Stomach smooth muscle (tissue), 2 donors: ENCODE results near the gene FBXL17.

Source experiments
- H3K27ac ChIP-seq: one replicate; pipeline ENCODE4 v1.7.0; 2013; ENCODE audit warnings: mild to moderate bottlenecking, low read length, inconsistent platforms
- H3K27me3 ChIP-seq, 2 donors: one replicate each; pipeline ENCODE4 v1.7.0; 2013; ENCODE audit warnings: low read length in 2 of 2; ENCODE audit not compliant: insufficient read depth in 2 of 2, control insufficient read depth in 1 of 2
- H3K36me3 ChIP-seq, 2 donors: one replicate each; pipeline ENCODE4 v1.7.0; 2013; ENCODE audit warnings: low read length in 2 of 2; ENCODE audit not compliant: control insufficient read depth in 2 of 2, insufficient read depth in 2 of 2
- H3K4me1 ChIP-seq: one replicate; pipeline ENCODE4 v1.7.0; 2013; ENCODE audit warnings: low read length; ENCODE audit not compliant: control insufficient read depth, insufficient read depth
- H3K4me3 ChIP-seq, 2 donors: one replicate each; pipeline ENCODE4 v1.7.0; 2013; ENCODE audit warnings: low read length in 2 of 2
- H3K9ac ChIP-seq, 2 donors: one replicate each; pipeline ENCODE4 v1.7.0; 2013; ENCODE audit warnings: low read length in 2 of 2, mild to moderate bottlenecking in 1 of 2
- H3K9me3 ChIP-seq, 2 donors: one replicate each; pipeline ENCODE4 v1.7.0; 2013; ENCODE audit warnings: low read length in 2 of 2; ENCODE audit not compliant: control insufficient read depth in 2 of 2
- donor health status: healthy.
- donor health status: Pancreatic carcinoma.

The FBXL17 gene

GRCh38 chr5:108271127-108271526 lies 110.8 kb downstream of the FBXL17 start:
- Histone ChIP-seq H3K36me3 (no peaks in the 10 kb centered on the region), H3K4me1 (no peaks in the 10 kb centered on the region), H3K4me3 (no peak overlapping the region), H3K27ac (no peak overlapping the region), H3K27me3 (no peaks in the 10 kb centered on the region), H3K9me3 (no peaks in the 10 kb centered on the region), H3K9ac (no peak overlapping the region)

GRCh38 chr5:108266242-108266641 lies 115.7 kb downstream of the FBXL17 start:
- Histone ChIP-seq H3K27ac (no peak overlapping the region), H3K4me3 (no peak overlapping the region), H3K27me3 (no peaks in the 10 kb centered on the region), H3K4me1 (no peaks in the 10 kb centered on the region), H3K9ac (no peak overlapping the region), H3K9me3 (no peaks in the 10 kb centered on the region), H3K36me3 (no peaks in the 10 kb centered on the region)

- Histone ChIP-seq H3K27me3 (no peaks in the 10 kb centered on the region), H3K36me3 (no peaks in the 10 kb centered on the region), H3K9ac (no peak overlapping the region)
These were observed 117.4 kb downstream of the FBXL17 start for GRCh38 chr5:108264533-108264932.

GRCh38 chr5:108263338-108263737 lies 118.6 kb downstream of the FBXL17 start:
- H3K27me3 ChIP-seq: no peaks in the 10 kb centered on the region

More at GRCh38 chr5:108264533-108264932, 117.4 kb downstream of the FBXL17 start:
- Histone ChIP-seq H3K27ac (no peak overlapping the region), H3K4me3 (no peak overlapping the region), H3K9me3 (no peaks in the 10 kb centered on the region), H3K4me1 (no peaks in the 10 kb centered on the region)

GRCh38 chr5:108260858-108261170 lies 121.1 kb downstream of the FBXL17 start:
- no peaks in the 10 kb centered on the region for H3K9me3 ChIP-seq
- no peaks in the 10 kb centered on the region for H3K27me3 ChIP-seq
- no peak overlapping the region for H3K27ac ChIP-seq
- peaks cover 3% of the 10 kb centered on the region for H3K4me1 ChIP-seq
- H3K36me3 ChIP-seq: no peaks in the 10 kb centered on the region
- H3K9ac ChIP-seq: no peak overlapping the region
- no peak overlapping the region for H3K4me3 ChIP-seq

More at GRCh38 chr5:108263338-108263737, 118.6 kb downstream of the FBXL17 start:
- H3K27ac ChIP-seq: no peak overlapping the region
- H3K9ac ChIP-seq: no peak overlapping the region
- no peaks in the 10 kb centered on the region for H3K36me3 ChIP-seq
- H3K9me3 ChIP-seq: no peaks in the 10 kb centered on the region
- H3K4me1 ChIP-seq: peaks cover 3% of the 10 kb centered on the region
- H3K4me3 ChIP-seq: no peak overlapping the region

GRCh38 chr5:108260117-108260857 lies 121.6 kb downstream of the FBXL17 start:
- peak overlapping the region in 1 of 2 donors; percentile 30 for H3K9ac ChIP-seq
- no peaks in the 10 kb centered on the region for H3K36me3 ChIP-seq
- H3K27ac ChIP-seq: no peak overlapping the region
- H3K4me1 ChIP-seq: peaks cover 3% of the 10 kb centered on the region
- H3K27me3 ChIP-seq: no peaks in the 10 kb centered on the region
- peak overlapping the region in 1 of 2 donors; percentile 52 for H3K4me3 ChIP-seq
- H3K9me3 ChIP-seq: no peaks in the 10 kb centered on the region

- peaks cover 3% of the 10 kb centered on the region for H3K4me1 ChIP-seq
These were observed 122.6 kb downstream of the FBXL17 start for GRCh38 chr5:108259306-108259705.

GRCh38 chr5:108257996-108258395 lies 123.9 kb downstream of the FBXL17 start:
- H3K36me3 ChIP-seq: no peaks in the 10 kb centered on the region
- H3K27me3 ChIP-seq: no peaks in the 10 kb centered on the region
- H3K27ac ChIP-seq: no peak overlapping the region
- peaks cover 3% of the 10 kb centered on the region for H3K4me1 ChIP-seq
- H3K4me3 ChIP-seq: no peak overlapping the region
- H3K9ac ChIP-seq: no peak overlapping the region
- H3K9me3 ChIP-seq: no peaks in the 10 kb centered on the region

More at GRCh38 chr5:108259306-108259705, 122.6 kb downstream of the FBXL17 start:
- Histone ChIP-seq H3K9me3 (no peaks in the 10 kb centered on the region), H3K4me3 (no peak overlapping the region), H3K27me3 (no peaks in the 10 kb centered on the region), H3K36me3 (no peaks in the 10 kb centered on the region), H3K27ac (no peak overlapping the region), H3K9ac (no peak overlapping the region)

- Histone ChIP-seq H3K27me3 (no peaks in the 10 kb centered on the region), H3K9me3 (no peaks in the 10 kb centered on the region), H3K4me3 (no peak overlapping the region), H3K27ac (no peak overlapping the region), H3K4me1 (peaks cover 3% of the 10 kb centered on the region), H3K9ac (no peak overlapping the region), H3K36me3 (no peaks in the 10 kb centered on the region)
These were observed 126.4 kb downstream of the FBXL17 start for GRCh38 chr5:108255468-108255867.

GRCh38 chr5:108251350-108251749 lies 130.5 kb downstream of the FBXL17 start:
- H3K4me1 ChIP-seq: no peaks in the 10 kb centered on the region
- H3K27ac ChIP-seq: no peak overlapping the region
- H3K27me3 ChIP-seq: no peaks in the 10 kb centered on the region
- H3K9ac ChIP-seq: no peak overlapping the region
- no peaks in the 10 kb centered on the region for H3K9me3 ChIP-seq
- no peaks in the 10 kb centered on the region for H3K36me3 ChIP-seq
- no peak overlapping the region for H3K4me3 ChIP-seq

GRCh38 chr5:108249785-108250426 lies 132.0 kb downstream of the FBXL17 start:
- Histone ChIP-seq H3K27me3 (no peaks in the 10 kb centered on the region), H3K9me3 (no peaks in the 10 kb centered on the region), H3K27ac (no peak overlapping the region), H3K9ac (no peak overlapping the region), H3K4me1 (no peaks in the 10 kb centered on the region), H3K4me3 (no peak overlapping the region), H3K36me3 (no peaks in the 10 kb centered on the region)
